ENCODE results near the gene SCN9A.
"Not testable (repeated sequence)": the region's sequence is repeated elsewhere in the genome, so short reads cannot be mapped to it uniquely, and the experiment has no call there.

GRCh38 chr2:166357950-166358321 is 17.8 kb downstream of the SCN9A start:
- not testable (repeated sequence) for TF ChIP-seq CTCF (IDR thresholded peaks at IDR 0.05; ENCODE audit: insufficient read depth, low read length); REST (IDR thresholded peaks at IDR 0.05; ENCODE audit: insufficient replicate concordance, low read depth)
